ENCODE measurements around the gene PLEKHA5.

Gene PLEKHA5

GRCh38 chr12:19189522-19189921 is 60.0 kb downstream of the PLEKHA5 start:
- peaks cover 12 to 22% of the 10 kb centered on the region in 2 donors for H3K4me1 ChIP-seq (ENCODE audit: control insufficient read depth in 1 of 2, insufficient read depth in 2 of 2, low read length in 2 of 2)
- H3K9me3 ChIP-seq (ENCODE audit: control insufficient read depth in 1 of 2, low read length in 2 of 2) = no peaks in the 10 kb centered on the region
- no peaks in the 10 kb centered on the region for H3K36me3 ChIP-seq (ENCODE audit: control insufficient read depth in 1 of 2, insufficient read depth in 2 of 2, low read length in 2 of 2)
- H3K4me3 ChIP-seq (ENCODE audit: low read depth in 1 of 2, low read length in 2 of 2) = no peak overlapping the region
- H3K27me3 ChIP-seq (ENCODE audit: low read depth, low read length) = no peaks in the 10 kb centered on the region
- H3K27ac ChIP-seq (ENCODE audit: low read length) = no peak overlapping the region

DNA sequence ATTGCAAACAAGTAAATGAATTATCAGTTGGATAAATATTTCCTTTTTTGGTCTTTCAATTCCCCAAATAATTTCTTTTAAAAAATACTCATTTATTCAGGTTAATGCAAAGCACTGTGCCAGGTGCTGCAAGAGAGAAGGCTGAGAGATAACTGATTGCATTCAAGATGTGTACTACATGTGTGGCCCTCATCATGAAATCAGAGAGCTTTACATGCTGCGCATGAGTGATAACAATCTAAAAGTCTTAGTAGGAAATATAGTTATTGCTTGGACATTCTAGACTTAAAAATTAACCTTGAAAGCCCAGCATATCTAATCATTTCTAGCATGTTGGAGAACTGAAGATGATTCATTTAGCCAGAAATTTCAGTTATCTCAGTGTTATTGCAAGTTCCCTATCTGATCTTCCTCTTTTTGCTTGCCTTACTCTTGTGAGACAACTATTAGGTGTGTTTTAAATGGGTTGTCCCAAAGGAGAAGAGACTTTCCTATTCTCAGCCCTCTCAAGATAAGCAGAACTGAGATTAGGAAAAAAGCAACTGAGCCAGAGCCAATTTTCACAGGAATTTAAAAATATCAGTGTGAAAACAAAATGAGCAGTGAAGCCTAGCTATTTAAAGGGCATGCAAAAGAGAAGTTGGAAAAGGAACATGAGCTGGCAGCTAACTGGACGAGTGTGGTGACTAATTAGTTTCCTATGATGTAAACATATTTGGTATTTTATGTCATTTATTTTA is 60.9 kb downstream of the PLEKHA5 start:
- H3K27ac ChIP-seq (ENCODE audit: low read length) = peak overlapping the region; percentile 42
- no peaks in the 10 kb centered on the region for H3K36me3 ChIP-seq (ENCODE audit: control insufficient read depth in 1 of 2, insufficient read depth in 2 of 2, low read length in 2 of 2)
- no peaks in the 10 kb centered on the region for H3K27me3 ChIP-seq (ENCODE audit: low read depth, low read length)
- peaks cover 12 to 22% of the 10 kb centered on the region in 2 donors for H3K4me1 ChIP-seq (ENCODE audit: control insufficient read depth in 1 of 2, insufficient read depth in 2 of 2, low read length in 2 of 2)
- no peaks in the 10 kb centered on the region for H3K9me3 ChIP-seq (ENCODE audit: control insufficient read depth in 1 of 2, low read length in 2 of 2)
- H3K4me3 ChIP-seq (ENCODE audit: low read depth in 1 of 2, low read length in 2 of 2) = no peak overlapping the region

- H3K9me3 ChIP-seq (ENCODE audit: control insufficient read depth in 1 of 2, low read length in 2 of 2) = no peaks in the 10 kb centered on the region
- peaks cover 12 to 22% of the 10 kb centered on the region in 2 donors for H3K4me1 ChIP-seq (ENCODE audit: control insufficient read depth in 1 of 2, insufficient read depth in 2 of 2, low read length in 2 of 2)
- H3K4me3 ChIP-seq (ENCODE audit: low read depth in 1 of 2, low read length in 2 of 2) = no peak overlapping the region
- no peaks in the 10 kb centered on the region for H3K27me3 ChIP-seq (ENCODE audit: low read depth, low read length)
- H3K36me3 ChIP-seq (ENCODE audit: control insufficient read depth in 1 of 2, insufficient read depth in 2 of 2, low read length in 2 of 2) = no peaks in the 10 kb centered on the region
- H3K27ac ChIP-seq (ENCODE audit: low read length) = no peak overlapping the region
Measured at GRCh38 chr12:19191089-19191488, 61.6 kb downstream of the PLEKHA5 start.

GRCh38 chr12:19191563-19191962 is 62.0 kb downstream of the PLEKHA5 start:
- H3K36me3 ChIP-seq (ENCODE audit: control insufficient read depth in 1 of 2, insufficient read depth in 2 of 2, low read length in 2 of 2) = no peaks in the 10 kb centered on the region
- peaks cover 12 to 19% of the 10 kb centered on the region in 2 donors for H3K4me1 ChIP-seq (ENCODE audit: control insufficient read depth in 1 of 2, insufficient read depth in 2 of 2, low read length in 2 of 2)
- H3K9me3 ChIP-seq (ENCODE audit: control insufficient read depth in 1 of 2, low read length in 2 of 2) = no peaks in the 10 kb centered on the region
- no peak overlapping the region for H3K4me3 ChIP-seq (ENCODE audit: low read depth in 1 of 2, low read length in 2 of 2)
- no peak overlapping the region for H3K27ac ChIP-seq (ENCODE audit: low read length)
- H3K27me3 ChIP-seq (ENCODE audit: low read depth, low read length) = no peaks in the 10 kb centered on the region

- H3K4me3 ChIP-seq (ENCODE audit: low read depth in 1 of 2, low read length in 2 of 2) = no peak overlapping the region
- no peaks in the 10 kb centered on the region for H3K27me3 ChIP-seq (ENCODE audit: low read depth, low read length)
- no peak overlapping the region for H3K27ac ChIP-seq (ENCODE audit: low read length)
- H3K4me1 ChIP-seq (ENCODE audit: control insufficient read depth in 1 of 2, insufficient read depth in 2 of 2, low read length in 2 of 2) = peaks cover 12 to 18% of the 10 kb centered on the region in 2 donors
- no peaks in the 10 kb centered on the region for H3K9me3 ChIP-seq (ENCODE audit: control insufficient read depth in 1 of 2, low read length in 2 of 2)
- no peaks in the 10 kb centered on the region for H3K36me3 ChIP-seq (ENCODE audit: control insufficient read depth in 1 of 2, insufficient read depth in 2 of 2, low read length in 2 of 2)
Measured at GRCh38 chr12:19192710-19193109, 63.2 kb downstream of the PLEKHA5 start.

DNA sequence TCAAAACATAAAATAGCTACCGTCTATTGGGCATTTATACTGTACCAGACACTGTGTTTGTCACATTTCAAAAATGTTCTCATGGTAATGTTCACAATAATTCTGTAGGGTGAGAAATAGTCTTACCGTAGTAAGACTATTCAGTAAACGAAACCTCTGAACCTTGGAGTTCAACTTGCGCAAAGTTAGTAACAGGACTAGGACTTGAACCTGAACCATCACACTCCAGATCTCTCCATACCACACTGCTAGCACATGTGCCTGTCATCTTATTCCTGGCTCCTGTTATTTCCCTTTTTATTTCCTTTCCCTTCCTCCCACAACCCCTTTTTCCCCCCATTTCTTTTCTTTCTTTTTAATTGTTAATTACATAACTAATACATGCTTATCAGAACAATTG is 65.4 kb downstream of the PLEKHA5 start:
- peaks cover 12 to 23% of the 10 kb centered on the region in 2 donors for H3K4me1 ChIP-seq (ENCODE audit: control insufficient read depth in 1 of 2, insufficient read depth in 2 of 2, low read length in 2 of 2)

GRCh38 chr12:19196959-19197630 is 67.6 kb downstream of the PLEKHA5 start:
- Histone ChIP-seq H3K27me3 (ENCODE audit: low read depth, low read length) (no peaks in the 10 kb centered on the region), H3K36me3 (ENCODE audit: control insufficient read depth in 1 of 2, insufficient read depth in 2 of 2, low read length in 2 of 2) (peaks cover 0 to 3% of the 10 kb centered on the region in 2 donors), H3K27ac (ENCODE audit: low read length) (no peak overlapping the region), H3K9me3 (ENCODE audit: control insufficient read depth in 1 of 2, low read length in 2 of 2) (no peaks in the 10 kb centered on the region), H3K4me1 (ENCODE audit: control insufficient read depth in 1 of 2, insufficient read depth in 2 of 2, low read length in 2 of 2) (peaks cover 0 to 5% of the 10 kb centered on the region in 2 donors), H3K4me3 (ENCODE audit: low read depth in 1 of 2, low read length in 2 of 2) (no peak overlapping the region)

More for the DNA sequence above, 65.4 kb downstream of the PLEKHA5 start:
- H3K4me3 ChIP-seq (ENCODE audit: low read depth in 1 of 2, low read length in 2 of 2) = no peak overlapping the region
- no peaks in the 10 kb centered on the region for H3K36me3 ChIP-seq (ENCODE audit: control insufficient read depth in 1 of 2, insufficient read depth in 2 of 2, low read length in 2 of 2)
- no peak overlapping the region for H3K27ac ChIP-seq (ENCODE audit: low read length)
- H3K9me3 ChIP-seq (ENCODE audit: control insufficient read depth in 1 of 2, low read length in 2 of 2) = no peaks in the 10 kb centered on the region
- no peaks in the 10 kb centered on the region for H3K27me3 ChIP-seq (ENCODE audit: low read depth, low read length)

- Histone ChIP-seq H3K4me1 (ENCODE audit: control insufficient read depth in 1 of 2, insufficient read depth in 2 of 2, low read length in 2 of 2) (peaks cover 0 to 5% of the 10 kb centered on the region in 2 donors), H3K4me3 (ENCODE audit: low read depth in 1 of 2, low read length in 2 of 2) (no peak overlapping the region), H3K27me3 (ENCODE audit: low read depth, low read length) (no peaks in the 10 kb centered on the region), H3K27ac (ENCODE audit: low read length) (no peak overlapping the region), H3K9me3 (ENCODE audit: control insufficient read depth in 1 of 2, low read length in 2 of 2) (no peaks in the 10 kb centered on the region), H3K36me3 (ENCODE audit: control insufficient read depth in 1 of 2, insufficient read depth in 2 of 2, low read length in 2 of 2) (peaks cover 0 to 3% of the 10 kb centered on the region in 2 donors)
Measured at GRCh38 chr12:19198272-19198671, 68.7 kb downstream of the PLEKHA5 start.

DNA sequence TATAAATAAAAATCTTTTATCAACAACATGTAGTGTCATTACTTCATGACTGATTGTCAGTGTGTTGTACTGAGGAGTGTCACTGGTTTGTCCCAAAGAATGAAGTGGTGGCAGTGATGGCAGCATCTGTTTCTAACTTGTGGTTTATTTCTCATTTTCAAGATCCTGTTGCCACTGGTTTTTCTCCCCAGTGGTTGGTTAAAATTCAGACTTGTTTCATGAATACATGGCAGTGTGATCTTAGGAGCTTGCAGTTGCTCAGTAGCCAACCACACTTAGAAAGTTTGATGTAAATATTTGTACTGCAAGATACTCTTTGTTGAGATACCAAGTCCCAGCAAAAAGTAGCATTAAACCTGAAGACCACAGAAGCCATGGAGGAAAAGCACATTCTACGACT is 69.8 kb downstream of the PLEKHA5 start:
- H3K27me3 ChIP-seq (ENCODE audit: low read depth, low read length) = no peaks in the 10 kb centered on the region
- peaks cover 0 to 5% of the 10 kb centered on the region in 2 donors for H3K4me1 ChIP-seq (ENCODE audit: control insufficient read depth in 1 of 2, insufficient read depth in 2 of 2, low read length in 2 of 2)
- H3K27ac ChIP-seq (ENCODE audit: low read length) = no peak overlapping the region
- H3K4me3 ChIP-seq (ENCODE audit: low read depth in 1 of 2, low read length in 2 of 2) = no peak overlapping the region
- no peaks in the 10 kb centered on the region for H3K9me3 ChIP-seq (ENCODE audit: control insufficient read depth in 1 of 2, low read length in 2 of 2)
- H3K36me3 ChIP-seq (ENCODE audit: control insufficient read depth in 1 of 2, insufficient read depth in 2 of 2, low read length in 2 of 2) = peaks cover 0 to 3% of the 10 kb centered on the region in 2 donors

DNA sequence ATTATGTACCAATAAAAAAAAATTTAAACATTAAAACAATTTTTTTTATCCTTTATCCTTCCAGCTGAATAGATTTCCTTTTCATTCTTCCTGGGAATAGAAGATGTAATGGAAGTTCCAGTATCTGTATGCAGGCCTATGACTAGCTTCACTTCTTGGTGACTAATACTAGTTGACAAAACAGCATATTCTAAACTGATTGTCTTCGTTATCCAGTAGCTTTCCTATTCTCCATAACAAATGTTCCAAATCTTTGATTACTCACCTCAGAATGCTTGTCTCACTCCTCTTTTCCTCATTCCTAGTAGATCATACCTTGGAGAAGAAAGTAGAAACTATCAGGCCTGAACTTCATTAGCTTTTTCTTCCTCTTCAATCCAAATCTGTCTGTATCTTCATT is 70.7 kb downstream of the PLEKHA5 start:
- no peaks in the 10 kb centered on the region for H3K9me3 ChIP-seq (ENCODE audit: control insufficient read depth in 1 of 2, low read length in 2 of 2)
- no peak overlapping the region for H3K4me3 ChIP-seq (ENCODE audit: low read depth in 1 of 2, low read length in 2 of 2)
- peaks cover 0 to 3% of the 10 kb centered on the region in 2 donors for H3K36me3 ChIP-seq (ENCODE audit: control insufficient read depth in 1 of 2, insufficient read depth in 2 of 2, low read length in 2 of 2)
- H3K27ac ChIP-seq (ENCODE audit: low read length) = no peak overlapping the region
- no peaks in the 10 kb centered on the region for H3K27me3 ChIP-seq (ENCODE audit: low read depth, low read length)
- peaks cover 0 to 6% of the 10 kb centered on the region in 2 donors for H3K4me1 ChIP-seq (ENCODE audit: control insufficient read depth in 1 of 2, insufficient read depth in 2 of 2, low read length in 2 of 2)

DNA sequence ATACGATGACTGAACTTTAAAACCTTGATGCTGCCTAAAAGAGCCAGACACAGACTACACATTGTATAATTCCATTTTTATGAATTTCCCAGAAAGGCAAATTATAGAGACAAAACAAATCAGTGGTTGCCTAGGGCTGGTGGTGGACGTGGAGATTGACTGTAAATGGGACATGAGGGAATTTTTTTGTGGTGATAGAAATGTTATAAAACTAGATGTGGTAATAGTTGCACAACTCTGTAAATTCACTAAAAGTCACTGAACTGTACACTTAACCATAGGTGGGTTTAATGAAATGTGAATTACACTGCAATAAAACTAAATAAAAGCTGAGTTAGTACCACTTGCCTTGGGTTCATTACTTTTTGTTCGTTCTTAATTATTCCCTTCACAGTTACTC is 72.1 kb downstream of the PLEKHA5 start:
- H3K9me3 ChIP-seq (ENCODE audit: control insufficient read depth in 1 of 2, low read length in 2 of 2) = no peaks in the 10 kb centered on the region
- no peak overlapping the region for H3K4me3 ChIP-seq (ENCODE audit: low read depth in 1 of 2, low read length in 2 of 2)
- H3K27me3 ChIP-seq (ENCODE audit: low read depth, low read length) = no peaks in the 10 kb centered on the region
- no peak overlapping the region for H3K27ac ChIP-seq (ENCODE audit: low read length)
- H3K36me3 ChIP-seq (ENCODE audit: control insufficient read depth in 1 of 2, insufficient read depth in 2 of 2, low read length in 2 of 2) = peaks cover 0 to 3% of the 10 kb centered on the region in 2 donors
- peaks cover 0 to 8% of the 10 kb centered on the region in 2 donors for H3K4me1 ChIP-seq (ENCODE audit: control insufficient read depth in 1 of 2, insufficient read depth in 2 of 2, low read length in 2 of 2)
